GM10248 (cell line): ENCODE results near the gene DHCR7.

Experiments used
- CTCF ChIA-PET: fragments of 300-600 bp; sonication (Branson Sonifier 250); formaldehyde crosslinking; extraction: SDS; loops from one replicate; lab custom pipeline; 2021; ENCODE audit warnings: antibody characterized with exemption; lab: Yijun Ruan, JAX
- POLR2A ChIA-PET: fragments of 350-650 bp; sonication (Branson Sonifier 250); formaldehyde crosslinking; extraction: SDS; loops from one replicate; lab custom pipeline; 2020; ENCODE audit warnings: antibody characterized with exemption; lab: Yijun Ruan, JAX
- DNase-seq: peaks from one replicate; pipeline ENCODE4 v3.0.0; 2012; ENCODE audit errors: extremely low spot score
- CTCF ChIP-seq: IDR thresholded peaks from 2 replicates; pipeline ENCODE4 v1.5.1; 2012; ENCODE audit warnings: mild to moderate bottlenecking, low read depth; ENCODE audit errors: extremely low read depth, missing control alignments, control extremely low read depth

DHCR7 gene

GRCh38 chr11:71449596-71449995 lies 1.4 kb upstream of the DHCR7 start:
- CTCF ChIA-PET = interaction anchor here (1.0 to 1.5 kb wide), 2 partner anchors 9 to 114 kb away, joined by 3 to 5 read pairs; no protein-coding TSS in a partner anchor
- POLR2A ChIA-PET = no interaction called here
- TF ChIP-seq CTCF = no peak
- DNase-seq = no peak

GRCh38 chr11:71447791-71448256 lies 369 bp downstream of the DHCR7 start:
- peak; percentile 57 for DNase-seq
- POLR2A ChIA-PET = interaction anchor here (0.8 kb wide), 1 partner anchor 1183 kb away, joined by 3 read pairs; no protein-coding TSS in a partner anchor
- no peak for TF ChIP-seq CTCF
- CTCF ChIA-PET = interaction anchor here (1.1 to 2.7 kb wide), 4 partner anchors 10 to 128 kb away, joined by 3 to 9 read pairs (median 4); no protein-coding TSS in a partner anchor

- no peak for DNase-seq
- no peak for TF ChIP-seq CTCF
- CTCF ChIA-PET = interaction anchor here (1.1 to 2.7 kb wide), 3 partner anchors 10 to 129 kb away, joined by 3 to 9 read pairs (median 4); no protein-coding TSS in a partner anchor
- POLR2A ChIA-PET = no interaction called here
These were observed 1.1 kb downstream of the DHCR7 start for GRCh38 chr11:71446942-71447688.

GRCh38 chr11:71446150-71446549 lies 2.0 kb downstream of the DHCR7 start:
- POLR2A ChIA-PET = no interaction called here
- CTCF ChIA-PET = interaction anchor here (1.4 to 2.7 kb wide), 3 partner anchors 9 to 73 kb away, joined by 4 to 9 read pairs (median 4); no protein-coding TSS in a partner anchor
- DNase-seq = no peak
- TF ChIP-seq CTCF = no peak

- POLR2A ChIA-PET = no interaction called here
- CTCF ChIA-PET = interaction anchor here (1.4 kb wide), 1 partner anchor 71 kb away, joined by 4 read pairs; no protein-coding TSS in a partner anchor
- no peak for DNase-seq
- TF ChIP-seq CTCF = no peak
These were observed 3.4 kb downstream of the DHCR7 start for GRCh38 chr11:71444811-71445210.

- POLR2A ChIA-PET = no interaction called here
- no peak for DNase-seq
- CTCF ChIA-PET = no interaction called here
- no peak for TF ChIP-seq CTCF
These were observed 4.3 kb downstream of the DHCR7 start for GRCh38 chr11:71443736-71444445.
